Pancreas (tissue), 10 donors: ENCODE data around the gene NOX5. TPM values are rescaled to one million over a fixed set of nuclear protein-coding genes. Genes with fewer than 3 reads are reported as not detected.

Experiments used
- ATAC-seq, 4 donors: fragments of 200-7000 bp; cut with Tn5 transposase; one replicate each; pipeline versions ENCODE4 v1.8.0 to v1.9.1; 2020; ENCODE audit warnings: mild to moderate bottlenecking in 4 of 4, moderate library complexity in 4 of 4
- DNase-seq, 6 donors: peaks; one replicate each; pipeline ENCODE4 v3.0.0-alpha.2; 2020
- FAIRE-seq: peaks from 2 replicates; lab custom pipeline; 2012; peaks lifted over from hg19 to GRCh38; lab: Jason Lieb, UNC
- H3K27ac ChIP-seq, 4 donors: fragments of 200-600 bp; sonication (generic); 1 replicate in 3 of 4; 2 replicates in 1 of 4; pipeline versions ENCODE4 v1.5.0 to v1.8.0; 2020
- H3K27me3 ChIP-seq, 4 donors: fragments of 200-600 bp; one replicate each; pipeline ENCODE4 v1.8.0; 2021
- H3K36me3 ChIP-seq, 3 donors: fragments of 200-600 bp; sonication (generic) in 1 of 3; one replicate each; pipeline versions ENCODE4 v1.5.0 to v1.8.0; 2020 to 2021
- H3K4me1 ChIP-seq, 3 donors: fragments of 200-600 bp; one replicate each; pipeline ENCODE4 v1.8.0; 2021
- H3K4me3 ChIP-seq, 4 donors: fragments of 200-600 bp; sonication (generic) in 2 of 4; one replicate each; pipeline versions ENCODE4 v1.5.0 to v1.8.0; 2020 to 2021
- H3K9me3 ChIP-seq, 4 donors: fragments of 200-600 bp; one replicate each; pipeline ENCODE4 v1.8.0; 2021
- CTCF ChIP-seq, 4 donors: fragments of 200-600 bp; sonication (generic) in 3 of 4; IDR thresholded peaks; one replicate each; pipeline versions ENCODE4 v1.5.0 to v1.8.0; 2021; ENCODE audit warnings: antibody characterized with exemption in 4 of 4
- WGBS, 2 donors: extraction: QIAGEN DNeasy Blood & Tissue Kit; methylation state at CpG; one replicate each; pipeline ENCODE4 v1.1.7; 2013; 5-methylcytosine and 5-hydroxymethylcytosine counted together
- intact Hi-C, 3 donors: fragments of 100-400 bp; cut with DNase I; formaldehyde crosslinking; loops; one replicate each; pipeline versions ENCODE4 v1.11.1 to v1.14.2; 2022
- polyA plus RNA-seq, 2 donors: library from polyadenylated mRNA; stranded (reverse); fragments of 200-250 nt; gene quantifications; one replicate each; pipeline ENCODE4 v1.2.3, GENCODE V29; 2013
- total RNA-seq, 6 donors: library from RNA; stranded (reverse); fragmentation: NEBNext Ultra II Directional in 4 of 6; extraction: Animal tissue kit (Norgen Biotek cat#: 25700) in 4 of 6; gene quantifications; one replicate each; pipeline versions ENCODE4 v1.2.1 to v1.2.4, GENCODE V29; 2021 to 2023
- donor health status: healthy with polysubstance abuse.
- donor health status: DM: no; HTN: no; CAD: no; lungs with moderate emphysema.
- donor health status: DM: no; HTN: no; CAD: no.
- donor health status: control.
- donor health status: control.
- donor health status: Bipolar disorder and iron deficiency.
- donor health status: DM: yes; HTN: yes; CAD: no.
- donor health status: DM: no; HTN: no; CAD: no.
- donor health status: DM: no; HTN: no; CAD: no.
- donor health status: DM: yes; HTN: yes; CAD: no.

NOX5 gene
- total and polyA plus RNA-seq, 8 donors: 0.04 to 0.26 (median 0.12) TPM; not detected in 3

- Histone ChIP-seq H3K36me3 (no peaks in the 10 kb centered on the region), H3K27ac (no peak overlapping the region), H3K9me3 (no peaks in the 10 kb centered on the region), H3K27me3 (no peaks in the 10 kb centered on the region), H3K4me3 (no peak overlapping the region), H3K4me1 (no peaks in the 10 kb centered on the region)
- DNase-seq (no peak), FAIRE-seq (no peak), ATAC-seq (peak in 3 of 4 donors; percentile 34 to 35 (median 35))
- no peak for TF ChIP-seq CTCF (IDR thresholded peaks at IDR 0.05)
- intact Hi-C loops: no loop called here
- WGBS, 2 donors: 10 to 16% methylated on average over 10 of the region's 10 CpGs
These were observed 73.9 kb downstream of the NOX5 start for GRCh38 chr15:69088300-69088965.

- Histone ChIP-seq H3K9me3 (no peaks in the 10 kb centered on the region), H3K4me3 (no peak overlapping the region), H3K27ac (no peak overlapping the region), H3K4me1 (no peaks in the 10 kb centered on the region), H3K36me3 (no peaks in the 10 kb centered on the region), H3K27me3 (no peaks in the 10 kb centered on the region)
- WGBS, 2 donors: 75 to 78% methylated on average over 5 of the region's 5 CpGs
- ATAC-seq (no peak), DNase-seq (no peak), FAIRE-seq (no peak)
- no peak for TF ChIP-seq CTCF (IDR thresholded peaks at IDR 0.05)
- intact Hi-C loops: no loop called here
These were observed 74.8 kb downstream of the NOX5 start for GRCh38 chr15:69089258-69089657.

- no peak overlapping the region for H3K27ac ChIP-seq
- TF ChIP-seq CTCF (IDR thresholded peaks at IDR 0.05): no peak
- no peaks in the 10 kb centered on the region for H3K9me3 ChIP-seq
- DNase-seq: no peak
- no peaks in the 10 kb centered on the region for H3K36me3 ChIP-seq
- intact Hi-C loops: no loop called here
- 66 to 74% methylated on average over 5 of the region's 5 CpGs for WGBS, 2 donors
- ATAC-seq: peak in 3 of 4 donors; percentile 34 to 75 (median 68)
- no peaks in the 10 kb centered on the region for H3K4me1 ChIP-seq
- FAIRE-seq: no peak
- no peak overlapping the region for H3K4me3 ChIP-seq
- H3K27me3 ChIP-seq: no peaks in the 10 kb centered on the region
These were observed 75.9 kb downstream of the NOX5 start for GRCh38 chr15:69090197-69090948.

- DNase-seq (no peak), FAIRE-seq (no peak), ATAC-seq (no peak)
- Histone ChIP-seq H3K4me1 (no peaks in the 10 kb centered on the region), H3K27ac (no peak overlapping the region), H3K4me3 (no peak overlapping the region), H3K36me3 (no peaks in the 10 kb centered on the region), H3K27me3 (no peaks in the 10 kb centered on the region), H3K9me3 (no peaks in the 10 kb centered on the region)
- 86 to 91% methylated on average over 1 of the region's 1 CpG for WGBS, 2 donors
- TF ChIP-seq CTCF (IDR thresholded peaks at IDR 0.05): no peak
- intact Hi-C loops: no loop called here
These were observed 77.2 kb downstream of the NOX5 start for GRCh38 chr15:69091654-69092053.

- ATAC-seq: peak in 3 of 4 donors; percentile 46 to 69 (median 48)
These were observed 77.7 kb downstream of the NOX5 start for GRCh38 chr15:69092159-69092558.

More at GRCh38 chr15:69092159-69092558, 77.7 kb downstream of the NOX5 start:
- no peaks in the 10 kb centered on the region for H3K27me3 ChIP-seq
- H3K36me3 ChIP-seq: no peaks in the 10 kb centered on the region
- no peaks in the 10 kb centered on the region for H3K4me1 ChIP-seq
- DNase-seq (no peak), FAIRE-seq (no peak)
- no peak overlapping the region for H3K4me3 ChIP-seq
- no peak overlapping the region for H3K27ac ChIP-seq
- intact Hi-C loops: no loop called here
- H3K9me3 ChIP-seq: no peaks in the 10 kb centered on the region
- WGBS, 2 donors: 36 to 46% methylated on average over 7 of the region's 7 CpGs
- no peak for TF ChIP-seq CTCF (IDR thresholded peaks at IDR 0.05)
